Measurements from ENCODE around the gene TMEM120B. TPM values are rescaled to one million over a fixed set of nuclear protein-coding genes. Genes with fewer than 3 reads are reported as not detected.

TMEM120B gene
- total RNA-seq, 5 donors from 2014 or later (not counting 1 experiment from before 2014, with no cell fraction given) = 7.9 to 11.1 (median 10.3) TPM

- ChIA-PET CTCF (interaction anchor here (0.7 to 13.1 kb wide), 5 partner anchors 5 to 248 kb away, joined by 3 to 344 read pairs (median 6); partner anchors contain the start of gene RHOF (in 1 of the 2)), POLR2A (interaction anchor here in 1 of 2 donors (0.6 to 2.0 kb wide), 4 partner anchors 11 to 425 kb away, joined by 3 to 11 read pairs (median 4); no protein-coding TSS in a partner anchor)
- Mint-ChIP-seq H3K9me3 (no peaks in the 10 kb centered on the region), H3K4me1 (peaks cover 29 to 46% (median 38%) of the 10 kb centered on the region in 3 donors), H3K27me3 (no peaks in the 10 kb centered on the region), H3K36me3 (peaks cover 23% of the 10 kb centered on the region), H3K27ac (peak overlapping the region; percentile 96 to 98), H3K4me3 (peak overlapping the region; percentile 93 to 98 (median 96))
- peak overlapping the region; percentile 96 for H3K27ac ChIP-seq (ENCODE audit: low read length)
- H3K4me3 ChIP-seq (ENCODE audit: control insufficient read depth in 1 of 2, extremely low read depth in 1 of 2, low read length in 1 of 2) = peak overlapping the region; percentile 92 to 97
- ATAC-seq (replicated peaks in 1 of 4) (peak in 3 of 4 experiments; percentile 6 to 10 (median 9)), DNase-seq (peak; percentile 59 to 80 (median 73))
- H3K36me3 ChIP-seq (ENCODE audit: control insufficient read depth in 2 of 2, extremely low read depth in 1 of 2, insufficient read depth in 1 of 2, low read length in 1 of 2) = peaks cover 3 to 30% of the 10 kb centered on the region in 2 donors
- H3K27me3 ChIP-seq (replicated peaks in 1 of 2; ENCODE audit: control insufficient read depth in 2 of 2, extremely low read depth in 1 of 2, insufficient read depth in 2 of 2, low read length in 1 of 2) = no peaks in the 10 kb centered on the region
- peaks cover 16 to 51% of the 10 kb centered on the region in 2 experiments for H3K4me1 ChIP-seq (ENCODE audit: control insufficient read depth in 1 of 2, extremely low read depth in 1 of 2, insufficient read depth in 2 of 2, low read length in 2 of 2)
- under 1% methylated on average over 74 of the region's 86 CpGs for WGBS (ENCODE audit: insufficient coverage)
- H3K9me3 ChIP-seq = no peaks in the 10 kb centered on the region
Observed at GRCh38 chr12:121800694-121801594, 88.4 kb downstream of the TMEM120B start.

GRCh38 chr12:121801595-121802484 is 89.3 kb downstream of the TMEM120B start:
- Histone ChIP-seq H3K36me3 (ENCODE audit: control insufficient read depth in 2 of 2, extremely low read depth in 1 of 2, insufficient read depth in 1 of 2, low read length in 1 of 2) (peaks cover 3 to 26% of the 10 kb centered on the region in 2 donors), H3K4me1 (ENCODE audit: control insufficient read depth in 1 of 2, extremely low read depth in 1 of 2, insufficient read depth in 2 of 2, low read length in 2 of 2) (peaks cover 24 to 52% of the 10 kb centered on the region in 2 experiments), H3K4me3 (ENCODE audit: control insufficient read depth in 1 of 2, extremely low read depth in 1 of 2, low read length in 1 of 2) (peak overlapping the region; percentile 92 to 97), H3K9me3 (no peaks in the 10 kb centered on the region), H3K27ac (ENCODE audit: low read length) (peak overlapping the region; percentile 96), H3K27me3 (replicated peaks in 1 of 2; ENCODE audit: control insufficient read depth in 2 of 2, extremely low read depth in 1 of 2, insufficient read depth in 2 of 2, low read length in 1 of 2) (no peaks in the 10 kb centered on the region)
- Mint-ChIP-seq H3K4me1 (peaks cover 27 to 55% (median 39%) of the 10 kb centered on the region in 3 donors), H3K27ac (peak overlapping the region; percentile 96 to 98), H3K36me3 (peaks cover 27% of the 10 kb centered on the region), H3K27me3 (no peaks in the 10 kb centered on the region), H3K9me3 (no peaks in the 10 kb centered on the region), H3K4me3 (peak overlapping the region; percentile 93 to 98 (median 96))
- WGBS (ENCODE audit: insufficient coverage) = 0% methylated on average over 7 of the region's 18 CpGs
- ATAC-seq (replicated peaks in 1 of 4) (peak; percentile 8 to 36 (median 25)), DNase-seq (peak in 34 of 35 experiments; percentile 45 to 92 (median 73))
- POLR2A ChIA-PET = interaction anchor here (0.6 to 2.0 kb wide), 14 partner anchors 8 to 1788 kb away, joined by 3 to 14 read pairs (median 4); partner anchors contain the start of gene RHOF (in 1 of the 2)
- CTCF ChIA-PET = interaction anchor here (0.7 to 13.1 kb wide), 10 partner anchors 6 to 249 kb away, joined by 3 to 344 read pairs (median 4); partner anchors contain the start of genes RHOF (in 2 of the 2) and TMEM120B (in 1 of the 2)

GRCh38 chr12:121802485-121802842 is 89.9 kb downstream of the TMEM120B start:
- Mint-ChIP-seq H3K36me3 (peaks cover 24% of the 10 kb centered on the region), H3K27me3 (no peaks in the 10 kb centered on the region), H3K9me3 (no peaks in the 10 kb centered on the region), H3K4me1 (peaks cover 29 to 53% (median 40%) of the 10 kb centered on the region in 3 donors), H3K4me3 (peak overlapping the region; percentile 93 to 98 (median 96)), H3K27ac (peak overlapping the region; percentile 96 to 98)
- Histone ChIP-seq H3K9me3 (no peaks in the 10 kb centered on the region), H3K36me3 (ENCODE audit: control insufficient read depth in 2 of 2, extremely low read depth in 1 of 2, insufficient read depth in 1 of 2, low read length in 1 of 2) (peaks cover 0 to 25% of the 10 kb centered on the region in 2 donors), H3K27ac (ENCODE audit: low read length) (peak overlapping the region; percentile 96), H3K4me3 (ENCODE audit: control insufficient read depth in 1 of 2, extremely low read depth in 1 of 2, low read length in 1 of 2) (peak overlapping the region; percentile 92 to 97), H3K27me3 (replicated peaks in 1 of 2; ENCODE audit: control insufficient read depth in 2 of 2, extremely low read depth in 1 of 2, insufficient read depth in 2 of 2, low read length in 1 of 2) (no peaks in the 10 kb centered on the region), H3K4me1 (ENCODE audit: control insufficient read depth in 1 of 2, extremely low read depth in 1 of 2, insufficient read depth in 2 of 2, low read length in 2 of 2) (peaks cover 27 to 52% of the 10 kb centered on the region in 2 experiments)
- ChIA-PET POLR2A (interaction anchor here (0.6 to 2.0 kb wide), 12 partner anchors 8 to 1453 kb away, joined by 3 to 12 read pairs (median 4); partner anchors contain the start of gene RHOF (in 1 of the 2)), CTCF (interaction anchor here (0.7 to 13.1 kb wide), 9 partner anchors 6 to 131 kb away, joined by 3 to 344 read pairs (median 5); partner anchors contain the start of genes RHOF (in 2 of the 2) and TMEM120B (in 1 of the 2))
- DNase-seq (no peak), ATAC-seq (replicated peaks in 1 of 4) (no peak)
- WGBS (ENCODE audit: insufficient coverage) = no CpG with 5 or more reads among the region's 1 CpG

GRCh38 chr12:121802843-121803698 is 90.5 kb downstream of the TMEM120B start:
- DNase-seq = peak; percentile 81 to 94 (median 87)
- Mint-ChIP-seq H3K9me3 (no peaks in the 10 kb centered on the region), H3K4me1 (peaks cover 24 to 46% (median 40%) of the 10 kb centered on the region in 3 donors), H3K4me3 (peak overlapping the region; percentile 93 to 98 (median 96)), H3K36me3 (peaks cover 22% of the 10 kb centered on the region), H3K27me3 (no peaks in the 10 kb centered on the region), H3K27ac (peak overlapping the region; percentile 96 to 98)
- WGBS (ENCODE audit: insufficient coverage) = under 1% methylated on average over 44 of the region's 65 CpGs
- Histone ChIP-seq H3K27me3 (replicated peaks in 1 of 2; ENCODE audit: control insufficient read depth in 2 of 2, extremely low read depth in 1 of 2, insufficient read depth in 2 of 2, low read length in 1 of 2) (no peaks in the 10 kb centered on the region), H3K4me3 (ENCODE audit: control insufficient read depth in 1 of 2, extremely low read depth in 1 of 2, low read length in 1 of 2) (peak overlapping the region; percentile 92 to 97), H3K27ac (ENCODE audit: low read length) (peak overlapping the region; percentile 96), H3K9me3 (no peaks in the 10 kb centered on the region), H3K36me3 (ENCODE audit: control insufficient read depth in 2 of 2, extremely low read depth in 1 of 2, insufficient read depth in 1 of 2, low read length in 1 of 2) (peaks cover 0 to 25% of the 10 kb centered on the region in 2 donors), H3K4me1 (ENCODE audit: control insufficient read depth in 1 of 2, extremely low read depth in 1 of 2, insufficient read depth in 2 of 2, low read length in 2 of 2) (peaks cover 27 to 52% of the 10 kb centered on the region in 2 experiments)
- ATAC-seq (replicated peaks in 1 of 4) = peak; percentile 45 to 57 (median 52)
- ChIA-PET CTCF (interaction anchor here (0.5 to 13.1 kb wide), 8 partner anchors 7 to 131 kb away, joined by 3 to 344 read pairs (median 5); partner anchors contain the start of genes RHOF (in 2 of the 2) and TMEM120B (in 1 of the 2)), POLR2A (interaction anchor here (0.5 to 2.5 kb wide), 12 partner anchors 7 to 176 kb away, joined by 3 to 12 read pairs (median 5); partner anchors contain the start of gene RHOF (in 1 of the 2))

- Histone ChIP-seq H3K9me3 (no peaks in the 10 kb centered on the region), H3K27me3 (replicated peaks in 1 of 2; ENCODE audit: control insufficient read depth in 2 of 2, extremely low read depth in 1 of 2, insufficient read depth in 2 of 2, low read length in 1 of 2) (no peaks in the 10 kb centered on the region), H3K27ac (ENCODE audit: low read length) (peak within 1 kb of the TSS; percentile 96), H3K4me1 (ENCODE audit: control insufficient read depth in 1 of 2, extremely low read depth in 1 of 2, insufficient read depth in 2 of 2, low read length in 2 of 2) (peaks cover 20 to 51% of the 10 kb centered on the region in 2 experiments), H3K4me3 (ENCODE audit: control insufficient read depth in 1 of 2, extremely low read depth in 1 of 2, low read length in 1 of 2) (peak within 1 kb of the TSS; percentile 92 to 97), H3K36me3 (ENCODE audit: control insufficient read depth in 2 of 2, extremely low read depth in 1 of 2, insufficient read depth in 1 of 2, low read length in 1 of 2) (peaks cover 0 to 24% of the 10 kb centered on the region in 2 donors)
- Mint-ChIP-seq H3K9me3 (no peaks in the 10 kb centered on the region), H3K4me1 (peaks cover 22 to 39% (median 38%) of the 10 kb centered on the region in 3 donors), H3K27ac (peak within 1 kb of the TSS; percentile 98 to 100), H3K36me3 (peaks cover 19% of the 10 kb centered on the region), H3K4me3 (peak within 1 kb of the TSS; percentile 93 to 98 (median 98)), H3K27me3 (no peaks in the 10 kb centered on the region)
- ATAC-seq (replicated peaks in 1 of 4) (peak; percentile 1 to 15 (median 8)), DNase-seq (peak in 19 of 35 experiments; percentile 38 to 74 (median 54))
- 0% methylated on average over 74 of the region's 74 CpGs for WGBS (ENCODE audit: insufficient coverage)
- ChIA-PET POLR2A (interaction anchor here (0.6 to 2.5 kb wide), 12 partner anchors 10 to 758 kb away, joined by 3 to 10 read pairs (median 5); no protein-coding TSS in a partner anchor), CTCF (interaction anchor here (0.6 to 13.1 kb wide), 6 partner anchors 8 to 1328 kb away, joined by 3 to 344 read pairs (median 6); partner anchors contain the start of gene RHOF (in 2 of the 2))
Observed at GRCh38 chr12:121803861-121804416, 91.4 kb downstream of the TMEM120B start, which contains the start of gene SETD1B. Gene SETD1B, plus strand, starts transcription at chr12:121804009. Its CDS starts 729 bp downstream, at chr12:121804738.
